ENCODE measurements around the gene ARID1B. TPM values are rescaled to one million over a fixed set of nuclear protein-coding genes. Genes with fewer than 3 reads are reported as not detected.

The ARID1B gene
- total RNA-seq, 1 experiment from 2014 or later: 35.6 TPM

DNA sequence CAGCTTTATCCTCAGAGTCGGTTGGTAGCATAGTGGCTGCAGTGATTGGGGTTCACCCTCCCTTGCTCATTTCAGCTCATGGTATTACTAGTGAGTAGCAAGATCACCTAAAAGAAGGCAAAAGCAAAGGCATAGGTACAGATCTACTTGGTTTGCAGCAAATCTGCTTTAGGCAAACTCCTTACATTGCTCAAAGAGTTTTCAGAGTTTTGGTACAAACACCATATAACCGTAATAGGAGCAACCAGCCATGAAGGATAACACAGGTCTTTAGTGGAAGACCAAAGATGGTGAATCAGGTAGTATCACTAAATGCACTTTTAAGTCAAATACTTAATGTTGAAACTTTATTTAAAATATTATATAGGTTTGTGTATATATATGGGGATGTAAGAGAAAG, 172.9 kb downstream of the ARID1B start:
- DNase-seq (ENCODE audit: low read depth, low spot score): no peak
- no peak overlapping the region for H3K9ac ChIP-seq (ENCODE audit: low read length)
- no peaks in the 10 kb centered on the region for H3K27me3 ChIP-seq (ENCODE audit: insufficient read depth, low read length)
- no peak for ATAC-seq
- peaks cover 28% of the 10 kb centered on the region for H3K79me2 ChIP-seq (ENCODE audit: insufficient read depth, low read length)
- ChIA-PET RAD21 (ENCODE audit: low non-redundant PET in 1 of 2, low total read pairs in 2 of 2, uncharacterized antibody in 2 of 2, unreplicated experiment in 2 of 2) (no interaction called here), CTCF (no interaction called here), POLR2A (no interaction called here)
- no peaks in the 10 kb centered on the region for H3K9me2 ChIP-seq (ENCODE audit: insufficient read depth)
- no peak overlapping the region for H2AFZ ChIP-seq (ENCODE audit: low read depth, low read length, poor library complexity, severe bottlenecking)
- TF ChIP-seq CEBPB (IDR thresholded peaks at IDR 0.05; ENCODE audit: low read depth) (no peak), ZNF274 (IDR thresholded peaks at IDR 0.05; ENCODE audit: low read depth, low read length) (no peak), JUND (IDR thresholded peaks at IDR 0.05) (no peak), ZFX (IDR thresholded peaks at IDR 0.05) (no peak), CBX3 (IDR thresholded peaks at IDR 0.05; ENCODE audit: low read depth) (no peak), POLR2A (IDR thresholded peaks at IDR 0.05; ENCODE audit: borderline replicate concordance, extremely low read depth, insufficient read depth, insufficient read length) (no peak), RAD21 (IDR thresholded peaks at IDR 0.05; ENCODE audit: low read depth) (no peak), EZH2phosphoT487 (IDR thresholded peaks at IDR 0.05; ENCODE audit: borderline replicate concordance) (no peak), SIN3A (IDR thresholded peaks at IDR 0.05; ENCODE audit: low read depth) (no peak), MAX (IDR thresholded peaks at IDR 0.05) (no peak), FOSL1 (IDR thresholded peaks at IDR 0.05; ENCODE audit: low read depth) (no peak), TCF7L2 (IDR thresholded peaks at IDR 0.05; ENCODE audit: borderline replicate concordance, extremely low read depth, insufficient read depth, insufficient read length) (no peak), CTCF (IDR thresholded peaks at IDR 0.05 in 2 of 3, conservative IDR thresholded peaks at IDR 0.05 in 1 of 3; ENCODE audit: borderline replicate concordance in 1 of 3, insufficient read depth in 1 of 3, low read depth in 2 of 3, low read length in 2 of 3) (no peak), ELF1 (IDR thresholded peaks at IDR 0.05; ENCODE audit: borderline replicate concordance, low read depth) (no peak), EGR1 (IDR thresholded peaks at IDR 0.05; ENCODE audit: low read depth) (no peak), EZH2 (IDR thresholded peaks at IDR 0.05) (no peak)
- TF ChIP-seq, protein P1, sequence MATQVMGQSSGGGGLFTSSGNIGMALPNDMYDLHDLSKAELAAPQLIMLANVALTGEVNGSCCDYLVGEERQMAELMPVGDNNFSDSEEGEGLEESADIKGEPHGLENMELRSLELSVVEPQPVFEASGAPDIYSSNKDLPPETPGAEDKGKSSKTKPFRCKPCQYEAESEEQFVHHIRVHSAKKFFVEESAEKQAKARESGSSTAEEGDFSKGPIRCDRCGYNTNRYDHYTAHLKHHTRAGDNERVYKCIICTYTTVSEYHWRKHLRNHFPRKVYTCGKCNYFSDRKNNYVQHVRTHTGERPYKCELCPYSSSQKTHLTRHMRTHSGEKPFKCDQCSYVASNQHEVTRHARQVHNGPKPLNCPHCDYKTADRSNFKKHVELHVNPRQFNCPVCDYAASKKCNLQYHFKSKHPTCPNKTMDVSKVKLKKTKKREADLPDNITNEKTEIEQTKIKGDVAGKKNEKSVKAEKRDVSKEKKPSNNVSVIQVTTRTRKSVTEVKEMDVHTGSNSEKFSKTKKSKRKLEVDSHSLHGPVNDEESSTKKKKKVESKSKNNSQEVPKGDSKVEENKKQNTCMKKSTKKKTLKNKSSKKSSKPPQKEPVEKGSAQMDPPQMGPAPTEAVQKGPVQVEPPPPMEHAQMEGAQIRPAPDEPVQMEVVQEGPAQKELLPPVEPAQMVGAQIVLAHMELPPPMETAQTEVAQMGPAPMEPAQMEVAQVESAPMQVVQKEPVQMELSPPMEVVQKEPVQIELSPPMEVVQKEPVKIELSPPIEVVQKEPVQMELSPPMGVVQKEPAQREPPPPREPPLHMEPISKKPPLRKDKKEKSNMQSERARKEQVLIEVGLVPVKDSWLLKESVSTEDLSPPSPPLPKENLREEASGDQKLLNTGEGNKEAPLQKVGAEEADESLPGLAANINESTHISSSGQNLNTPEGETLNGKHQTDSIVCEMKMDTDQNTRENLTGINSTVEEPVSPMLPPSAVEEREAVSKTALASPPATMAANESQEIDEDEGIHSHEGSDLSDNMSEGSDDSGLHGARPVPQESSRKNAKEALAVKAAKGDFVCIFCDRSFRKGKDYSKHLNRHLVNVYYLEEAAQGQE (IDR thresholded peaks at IDR 0.05; ENCODE audit: low read depth): no peak
- TF ChIP-seq, protein P2, sequence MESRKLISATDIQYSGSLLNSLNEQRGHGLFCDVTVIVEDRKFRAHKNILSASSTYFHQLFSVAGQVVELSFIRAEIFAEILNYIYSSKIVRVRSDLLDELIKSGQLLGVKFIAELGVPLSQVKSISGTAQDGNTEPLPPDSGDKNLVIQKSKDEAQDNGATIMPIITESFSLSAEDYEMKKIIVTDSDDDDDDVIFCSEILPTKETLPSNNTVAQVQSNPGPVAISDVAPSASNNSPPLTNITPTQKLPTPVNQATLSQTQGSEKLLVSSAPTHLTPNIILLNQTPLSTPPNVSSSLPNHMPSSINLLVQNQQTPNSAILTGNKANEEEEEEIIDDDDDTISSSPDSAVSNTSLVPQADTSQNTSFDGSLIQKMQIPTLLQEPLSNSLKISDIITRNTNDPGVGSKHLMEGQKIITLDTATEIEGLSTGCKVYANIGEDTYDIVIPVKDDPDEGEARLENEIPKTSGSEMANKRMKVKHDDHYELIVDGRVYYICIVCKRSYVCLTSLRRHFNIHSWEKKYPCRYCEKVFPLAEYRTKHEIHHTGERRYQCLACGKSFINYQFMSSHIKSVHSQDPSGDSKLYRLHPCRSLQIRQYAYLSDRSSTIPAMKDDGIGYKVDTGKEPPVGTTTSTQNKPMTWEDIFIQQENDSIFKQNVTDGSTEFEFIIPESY (IDR thresholded peaks at IDR 0.05; ENCODE audit: extremely low read depth, insufficient replicate concordance, low read length): no peak
- TF ChIP-seq, protein P3, sequence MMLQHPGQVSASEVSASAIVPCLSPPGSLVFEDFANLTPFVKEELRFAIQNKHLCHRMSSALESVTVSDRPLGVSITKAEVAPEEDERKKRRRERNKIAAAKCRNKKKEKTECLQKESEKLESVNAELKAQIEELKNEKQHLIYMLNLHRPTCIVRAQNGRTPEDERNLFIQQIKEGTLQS (IDR thresholded peaks at IDR 0.05): no peak
- H3K4me1 ChIP-seq (ENCODE audit: control insufficient read depth in 1 of 2, insufficient read depth in 2 of 2, low read length in 2 of 2): peaks cover 28 to 34% of the 10 kb centered on the region in 2 experiments
- H4K20me1 ChIP-seq (ENCODE audit: insufficient read depth): no peaks in the 10 kb centered on the region
- H3K4me3 ChIP-seq (replicated peaks in 1 of 2; ENCODE audit: low read depth in 1 of 2, low read length in 2 of 2): no peak overlapping the region
- no peaks in the 10 kb centered on the region for H3K9me3 ChIP-seq (ENCODE audit: control insufficient read depth in 1 of 2, insufficient read depth in 1 of 2, low read depth in 1 of 2, low read length in 2 of 2)
- H3K36me3 ChIP-seq (ENCODE audit: control insufficient read depth in 1 of 2, insufficient read depth in 2 of 2, low read length in 2 of 2): no peaks in the 10 kb centered on the region
- H3K4me2 ChIP-seq (ENCODE audit: low read length): peak overlapping the region; percentile 67
- no peak overlapping the region for H3K27ac ChIP-seq (ENCODE audit: low read depth, low read length)
- no TSS peak for BruUV-seq (replicated peaks)
- intact Hi-C loops (cut with micrococcal nuclease): no loop called here
